ENCODE measurements around the gene MFSD1.

DNA sequence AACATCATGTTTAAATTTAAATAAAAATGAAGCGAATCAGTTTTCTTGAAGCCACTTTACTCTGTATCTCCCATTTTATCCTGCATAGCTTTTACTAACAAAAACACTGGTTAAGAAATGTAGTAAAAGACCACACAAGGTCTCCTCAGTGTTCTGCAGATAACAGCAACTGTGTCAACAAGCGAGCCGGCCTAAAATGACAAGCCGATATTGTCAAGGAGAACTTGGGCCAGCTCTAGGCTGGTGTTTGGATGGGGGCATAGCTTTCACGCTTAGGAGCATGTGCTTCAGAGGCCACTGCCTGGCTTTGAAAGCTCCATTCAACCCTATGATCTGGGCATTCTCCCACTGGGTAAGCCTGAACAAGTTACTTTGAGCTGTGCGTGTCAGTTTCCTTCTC lies 38.1 kb downstream of the MFSD1 start:
- TF ChIP-seq CTCF (IDR thresholded peaks at IDR 0.05) (no peak), POLR2A (IDR thresholded peaks at IDR 0.05) (no peak)
